ENCODE measurements around the gene TECPR2.

The TECPR2 gene

DNA sequence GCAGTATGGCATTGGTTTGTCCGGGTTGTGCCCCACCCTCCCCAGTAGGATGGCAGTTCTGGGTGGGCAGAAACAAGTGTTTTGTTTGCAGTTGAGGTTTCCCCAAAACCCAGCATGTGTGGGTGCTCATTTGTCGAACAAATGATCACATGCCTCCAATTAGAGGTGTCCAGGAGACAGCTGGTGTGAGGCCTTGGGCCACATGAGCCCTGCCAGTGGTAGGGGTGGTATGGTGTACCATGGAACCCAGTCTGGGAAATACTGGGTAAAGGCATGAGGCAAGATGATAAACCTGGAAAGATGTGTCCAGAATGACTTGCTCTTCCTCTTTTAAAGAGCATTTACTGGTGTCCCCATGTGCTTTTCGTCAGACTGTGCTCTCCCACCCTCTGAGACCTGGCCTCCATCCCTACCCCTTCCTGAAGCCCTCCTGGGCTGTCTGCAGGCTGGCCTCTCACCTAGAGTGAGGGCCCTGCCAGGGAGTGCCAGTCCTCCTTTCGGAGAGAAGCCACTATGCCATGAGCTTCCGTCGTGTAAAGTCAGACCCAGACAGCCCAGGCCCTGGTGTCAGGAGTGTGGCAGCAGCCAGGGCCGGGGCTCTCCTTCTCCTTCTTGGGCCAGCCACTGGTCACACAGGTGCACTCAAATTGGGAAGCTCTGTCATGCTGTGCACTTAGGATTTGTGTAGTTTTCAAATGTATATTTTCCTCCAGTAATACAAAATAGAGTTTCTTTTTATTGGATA lies 129.2 kb downstream of the TECPR2 start:
- H3K4me3 ChIP-seq (ENCODE audit: low read depth, low read length), result no peak overlapping the region
- TF ChIP-seq, protein P1, sequence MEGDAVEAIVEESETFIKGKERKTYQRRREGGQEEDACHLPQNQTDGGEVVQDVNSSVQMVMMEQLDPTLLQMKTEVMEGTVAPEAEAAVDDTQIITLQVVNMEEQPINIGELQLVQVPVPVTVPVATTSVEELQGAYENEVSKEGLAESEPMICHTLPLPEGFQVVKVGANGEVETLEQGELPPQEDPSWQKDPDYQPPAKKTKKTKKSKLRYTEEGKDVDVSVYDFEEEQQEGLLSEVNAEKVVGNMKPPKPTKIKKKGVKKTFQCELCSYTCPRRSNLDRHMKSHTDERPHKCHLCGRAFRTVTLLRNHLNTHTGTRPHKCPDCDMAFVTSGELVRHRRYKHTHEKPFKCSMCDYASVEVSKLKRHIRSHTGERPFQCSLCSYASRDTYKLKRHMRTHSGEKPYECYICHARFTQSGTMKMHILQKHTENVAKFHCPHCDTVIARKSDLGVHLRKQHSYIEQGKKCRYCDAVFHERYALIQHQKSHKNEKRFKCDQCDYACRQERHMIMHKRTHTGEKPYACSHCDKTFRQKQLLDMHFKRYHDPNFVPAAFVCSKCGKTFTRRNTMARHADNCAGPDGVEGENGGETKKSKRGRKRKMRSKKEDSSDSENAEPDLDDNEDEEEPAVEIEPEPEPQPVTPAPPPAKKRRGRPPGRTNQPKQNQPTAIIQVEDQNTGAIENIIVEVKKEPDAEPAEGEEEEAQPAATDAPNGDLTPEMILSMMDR (IDR thresholded peaks at IDR 0.05; ENCODE audit: low read depth, low read length, missing control alignments), result no peak
- DNase-seq (ENCODE audit: low read depth), result no peak

DNA sequence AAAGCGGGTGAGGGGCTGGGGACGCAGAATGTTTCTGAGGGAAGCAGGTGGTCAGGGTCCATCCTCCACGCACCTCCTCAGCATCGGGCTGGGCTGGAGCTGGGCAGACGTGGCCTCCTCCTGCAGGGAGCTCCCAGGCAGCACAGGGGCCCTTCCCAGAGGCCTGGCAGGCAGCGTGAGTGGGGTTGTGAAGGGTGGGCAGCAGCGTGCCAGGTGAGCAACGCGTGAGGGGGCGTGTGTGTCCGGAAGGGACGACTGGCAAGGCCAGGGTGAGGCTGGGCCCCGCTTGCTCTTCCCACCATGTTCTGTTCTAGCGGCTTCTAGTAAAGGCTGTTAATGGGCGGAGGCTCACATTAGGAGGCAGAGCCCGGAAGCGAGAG lies 129.8 kb downstream of the TECPR2 start:
- H3K4me3 ChIP-seq (ENCODE audit: low read depth, low read length), result no peak overlapping the region
- no peak for DNase-seq (ENCODE audit: low read depth)
- TF ChIP-seq, protein P1 (IDR thresholded peaks at IDR 0.05; ENCODE audit: low read depth, low read length, missing control alignments), result no peak

DNA sequence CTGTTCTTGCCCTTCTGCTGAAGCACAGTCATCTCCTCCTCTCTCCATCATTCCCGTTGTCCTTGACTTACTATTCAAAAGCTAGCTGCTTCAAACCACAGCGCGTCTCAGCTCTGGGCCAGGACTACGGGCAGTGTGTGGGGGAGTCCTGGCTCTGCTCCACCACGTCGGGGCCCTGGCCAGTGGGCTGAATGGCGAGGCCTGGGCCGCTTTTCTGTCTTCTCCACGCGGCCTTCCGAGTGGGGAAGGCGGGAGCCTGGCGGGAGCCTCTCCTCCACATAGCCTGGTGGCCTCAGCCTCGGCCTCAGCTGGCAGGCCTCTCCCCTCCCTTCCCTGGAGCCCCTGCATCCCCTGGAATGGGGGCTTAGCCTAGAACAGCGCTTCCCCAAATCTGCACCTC lies 130.4 kb downstream of the TECPR2 start:
- no peak overlapping the region for H3K4me3 ChIP-seq (ENCODE audit: low read depth, low read length)
- DNase-seq (ENCODE audit: low read depth), result no peak
- TF ChIP-seq, protein P1 (IDR thresholded peaks at IDR 0.05; ENCODE audit: low read depth, low read length, missing control alignments), result no peak

DNA sequence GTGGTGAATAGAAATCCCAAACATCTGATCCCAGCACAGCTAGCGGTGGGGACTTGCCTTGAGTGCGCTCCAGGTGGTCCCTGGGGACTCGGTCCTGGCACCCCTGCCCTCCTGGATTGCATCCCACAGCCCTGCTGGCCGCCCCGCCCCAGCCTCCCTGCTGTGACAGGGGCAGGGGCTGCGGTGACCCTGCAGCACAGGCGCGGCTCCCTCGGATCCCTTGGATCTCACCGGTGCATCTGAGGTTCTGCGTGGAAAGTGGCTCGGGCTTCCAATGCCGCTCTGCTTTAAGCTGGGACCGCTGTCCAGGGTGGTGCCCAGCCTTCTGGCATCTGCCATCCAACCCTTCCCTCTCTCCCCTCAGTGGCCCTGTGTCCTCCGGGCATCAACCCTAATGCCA lies 130.8 kb downstream of the TECPR2 start:
- H3K4me3 ChIP-seq (ENCODE audit: low read depth, low read length), result no peak overlapping the region
- TF ChIP-seq, protein P1 (IDR thresholded peaks at IDR 0.05; ENCODE audit: low read depth, low read length, missing control alignments), result no peak
- no peak for DNase-seq (ENCODE audit: low read depth)

DNA sequence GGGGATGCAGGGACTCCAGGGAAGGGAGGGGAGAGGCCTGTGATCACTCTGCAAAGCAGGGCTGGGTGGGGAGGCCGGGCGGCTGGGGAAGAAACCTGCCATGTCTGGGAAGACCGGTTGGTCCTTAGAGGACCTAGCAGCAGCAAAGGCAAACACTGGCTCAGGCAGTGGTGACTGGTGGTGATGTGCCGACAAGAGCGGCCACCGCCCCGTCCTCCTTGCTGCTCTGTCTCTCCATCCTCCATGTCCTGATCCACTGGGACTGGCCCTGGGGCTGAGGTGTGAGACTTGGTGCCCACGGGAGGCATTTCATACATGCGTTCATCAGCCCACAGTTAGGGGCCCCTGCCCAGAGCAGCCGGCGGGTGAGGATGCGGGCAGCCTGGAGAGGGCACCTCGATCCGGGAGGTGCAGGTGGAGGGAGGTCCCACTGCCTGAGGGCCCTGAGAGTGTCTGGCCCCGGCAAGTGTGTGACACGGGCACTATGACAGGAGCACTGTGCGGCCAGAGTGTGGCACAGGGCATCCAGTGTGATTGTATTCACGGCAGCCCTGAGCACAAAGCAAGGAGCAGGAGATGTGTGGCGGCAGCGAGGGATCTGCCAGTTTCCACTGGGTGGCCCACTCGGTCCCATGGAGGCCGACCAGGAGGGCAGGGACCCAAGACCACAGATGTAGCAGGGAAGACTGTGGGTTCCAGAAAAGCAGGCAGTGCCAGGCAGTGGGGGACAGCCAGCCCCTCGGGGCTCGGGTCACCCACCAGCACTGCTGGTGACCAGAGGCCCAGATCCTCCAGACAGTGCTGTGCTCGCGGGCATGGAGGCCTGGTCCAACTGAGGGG lies 133.0 kb downstream of the TECPR2 start:
- TF ChIP-seq, protein P1 (IDR thresholded peaks at IDR 0.05; ENCODE audit: low read depth, low read length, missing control alignments), result no peak
- no peak for DNase-seq (ENCODE audit: low read depth)
- H3K4me3 ChIP-seq (ENCODE audit: low read depth, low read length), result no peak overlapping the region

DNA sequence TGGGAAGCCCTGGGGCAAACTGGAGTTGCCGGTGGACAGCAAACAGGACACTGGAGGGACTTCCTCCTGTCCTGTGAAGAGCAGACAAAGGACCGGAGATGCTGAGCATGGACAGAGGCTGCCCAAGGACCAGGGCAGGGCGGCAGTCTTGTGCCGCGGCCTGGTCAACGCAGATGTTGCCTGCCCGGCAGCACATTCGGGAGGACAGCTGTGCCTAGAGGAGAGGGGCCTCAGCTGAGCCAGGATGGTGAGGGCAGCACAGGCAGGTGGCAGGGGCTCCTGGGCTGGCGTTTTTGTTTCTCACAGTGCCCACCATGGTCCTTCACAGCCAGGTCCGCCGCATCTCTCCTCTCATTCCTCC lies 133.6 kb downstream of the TECPR2 start:
- H3K4me3 ChIP-seq (ENCODE audit: low read depth, low read length), result no peak overlapping the region
- TF ChIP-seq, protein P1 (IDR thresholded peaks at IDR 0.05; ENCODE audit: low read depth, low read length, missing control alignments), result no peak

More for the DNA sequence above, 133.6 kb downstream of the TECPR2 start:
- DNase-seq (ENCODE audit: low read depth), result no peak

Measured in GM12864 (cell line).